ENCODE data around the gene S1PR1.

S1PR1 gene

GRCh38 chr1:101245246-101245927 is 8.6 kb downstream of the S1PR1 start:
- DNase-seq (ENCODE audit: low read depth in 3 of 3): no peak

- no peak for DNase-seq (ENCODE audit: low read depth in 3 of 3)
Measured at GRCh38 chr1:101247404-101248287, 10.8 kb downstream of the S1PR1 start.

- no peak for DNase-seq (ENCODE audit: low read depth in 3 of 3)
Measured at GRCh38 chr1:101250222-101250621, 13.4 kb downstream of the S1PR1 start.

GRCh38 chr1:101250656-101251272 is 13.9 kb downstream of the S1PR1 start:
- DNase-seq (ENCODE audit: low read depth in 3 of 3): no peak

- DNase-seq (ENCODE audit: low read depth in 3 of 3): no peak
Measured at GRCh38 chr1:101251504-101251903, 14.7 kb downstream of the S1PR1 start.

- DNase-seq (ENCODE audit: low read depth in 3 of 3): no peak
Measured at GRCh38 chr1:101253976-101254674, 17.3 kb downstream of the S1PR1 start.

- no peak for DNase-seq (ENCODE audit: low read depth in 3 of 3)
Measured at GRCh38 chr1:101257500-101258325, 20.9 kb downstream of the S1PR1 start.

- DNase-seq (ENCODE audit: low read depth in 3 of 3): no peak
Measured at GRCh38 chr1:101259744-101260148, 22.9 kb downstream of the S1PR1 start.

- no peak for DNase-seq (ENCODE audit: low read depth in 3 of 3)
Measured at GRCh38 chr1:101260556-101261350, 23.9 kb downstream of the S1PR1 start.

GRCh38 chr1:101261623-101262022 is 24.8 kb downstream of the S1PR1 start:
- no peak for DNase-seq (ENCODE audit: low read depth in 3 of 3)

GRCh38 chr1:101262060-101262459 is 25.2 kb downstream of the S1PR1 start:
- no peak for DNase-seq (ENCODE audit: low read depth in 3 of 3)

GRCh38 chr1:101262630-101263348 is 26.0 kb downstream of the S1PR1 start:
- DNase-seq (ENCODE audit: low read depth in 3 of 3): no peak

- DNase-seq (ENCODE audit: low read depth in 3 of 3): no peak
Measured at GRCh38 chr1:101264697-101265096, 27.9 kb downstream of the S1PR1 start.

GRCh38 chr1:101265684-101266083 is 28.9 kb downstream of the S1PR1 start:
- DNase-seq (ENCODE audit: low read depth in 3 of 3): no peak

- no peak for DNase-seq (ENCODE audit: low read depth in 3 of 3)
Measured at GRCh38 chr1:101267082-101267481, 30.3 kb downstream of the S1PR1 start.

GRCh38 chr1:101268893-101269292 is 32.1 kb downstream of the S1PR1 start:
- DNase-seq (ENCODE audit: low read depth in 3 of 3): no peak

- DNase-seq (ENCODE audit: low read depth in 3 of 3): no peak
Measured at GRCh38 chr1:101275672-101276071, 38.9 kb downstream of the S1PR1 start.

GRCh38 chr1:101276818-101277217 is 40.0 kb downstream of the S1PR1 start:
- DNase-seq (ENCODE audit: low read depth in 3 of 3): no peak

- DNase-seq (ENCODE audit: low read depth in 3 of 3): no peak
Measured at GRCh38 chr1:101278238-101278637, 41.4 kb downstream of the S1PR1 start.

GRCh38 chr1:101278845-101279244 is 42.0 kb downstream of the S1PR1 start:
- DNase-seq (ENCODE audit: low read depth in 3 of 3): no peak

Measured in stimulated activated CD4-positive, alpha-beta T cell treated with anti-CD3 and anti-CD28 coated beads, TNF-alpha, amount 100 ng/mL, for 4 hours (primary cell).